Measurements from ENCODE around the gene CABLES1. TPM values are rescaled to one million over a fixed set of nuclear protein-coding genes. Genes with fewer than 3 reads are reported as not detected.
"Not testable (repeated sequence)": the region's sequence is repeated elsewhere in the genome, so short reads cannot be mapped to it uniquely, and the experiment has no call there.

The CABLES1 gene
- total and polyA plus RNA-seq, 2 experiments from 2014 or later, result 1.3 to 8.9 TPM

DNA sequence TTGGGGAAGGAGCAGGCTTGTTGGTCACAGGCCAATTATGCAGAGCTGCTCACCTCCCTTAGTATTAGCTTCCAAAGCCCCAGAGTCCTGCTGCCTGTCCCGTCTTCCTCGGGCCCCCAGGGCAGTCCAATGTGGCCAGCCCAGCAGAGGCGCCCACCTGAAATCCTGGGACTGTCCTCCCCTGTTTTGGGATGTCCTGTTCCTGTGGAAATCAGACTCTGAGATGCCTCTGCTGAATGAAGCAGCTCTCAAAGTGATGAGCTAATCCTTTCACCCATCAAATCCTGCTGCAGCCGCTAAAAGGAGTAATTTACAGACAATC is 105.3 kb downstream of the CABLES1 start:
- Histone ChIP-seq H3K4me1 (ENCODE audit: insufficient read depth) (peaks cover 19% of the 10 kb centered on the region), H3K4me2 (ENCODE audit: unreplicated experiment) (no peak overlapping the region), H4K20me1 (ENCODE audit: insufficient read depth) (no peaks in the 10 kb centered on the region), H3K27me3 (replicated peaks; ENCODE audit: insufficient read depth) (no peaks in the 10 kb centered on the region), H3K9me2 (ENCODE audit: insufficient read depth) (no peaks in the 10 kb centered on the region), H3K4me3 (no peak overlapping the region), H2AFZ (no peak overlapping the region), H3K9ac (no peak overlapping the region), H3K79me2 (ENCODE audit: insufficient read depth) (no peaks in the 10 kb centered on the region), H3K27ac (no peak overlapping the region), H3F3A (ENCODE audit: insufficient read depth) (peaks cover 14% of the 10 kb centered on the region), H3K36me3 (ENCODE audit: low read depth) (no peaks in the 10 kb centered on the region), H3K9me3 (ENCODE audit: low read depth) (no peaks in the 10 kb centered on the region)
- 90 to 91% methylated on average over 4 of the region's 4 CpGs for WGBS, 2 experiments (ENCODE audit: low coverage in 1 of 2, low lambda C conversion rate in 2 of 2, missing lambda C conversion rate in 2 of 2)
- no peak for TF ChIP-seq EZH2 (IDR thresholded peaks at IDR 0.05; ENCODE audit: insufficient read depth, poor library complexity, severe bottlenecking)
- TF ChIP-seq EZH2phosphoT487 (IDR thresholded peaks at IDR 0.05; ENCODE audit: insufficient read depth, low read depth), result no peak
- DNase-seq, result no peak
- in situ Hi-C loops (cut with MboI), result no loop called here

DNA sequence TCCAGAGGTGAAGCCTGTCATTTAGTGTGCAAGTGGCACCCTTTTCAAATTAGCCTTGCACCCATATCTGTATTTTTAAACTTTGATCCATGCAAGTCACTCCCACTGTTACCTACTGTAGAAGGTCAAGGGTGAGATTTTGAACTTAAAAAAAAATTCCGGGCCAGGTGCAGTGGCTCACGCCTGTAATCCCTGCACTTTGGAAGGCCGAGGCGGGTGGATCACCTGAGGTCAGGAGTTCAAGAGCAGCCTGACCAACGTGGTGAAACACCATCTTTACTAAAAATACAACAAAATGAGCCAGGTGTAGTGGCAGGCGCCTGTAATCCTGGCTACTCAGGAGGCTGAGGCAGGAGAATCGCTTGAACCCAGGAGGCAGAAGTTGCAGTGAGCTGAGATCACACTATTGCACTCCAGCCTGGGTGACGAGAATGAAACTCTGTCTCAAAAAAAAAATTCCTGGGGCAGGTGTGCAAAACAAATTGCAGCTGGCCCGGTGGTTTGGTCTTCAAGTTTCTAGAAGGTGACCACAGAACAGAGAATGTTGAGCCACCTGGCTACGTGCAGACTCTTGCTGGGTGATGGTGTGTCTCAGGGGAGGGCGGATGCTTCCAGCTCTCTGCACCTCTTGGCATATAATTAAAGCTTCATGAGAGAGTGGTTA is 106.7 kb downstream of the CABLES1 start:
- H3K27ac ChIP-seq; H3K79me2 ChIP-seq (ENCODE audit: insufficient read depth); DNase-seq; H3K9me2 ChIP-seq (ENCODE audit: insufficient read depth); H2AFZ ChIP-seq; H4K20me1 ChIP-seq (ENCODE audit: insufficient read depth); in situ Hi-C loops (cut with MboI); H3K36me3 ChIP-seq (ENCODE audit: low read depth); H3K9me3 ChIP-seq (ENCODE audit: low read depth); H3K9ac ChIP-seq; H3K27me3 ChIP-seq (replicated peaks; ENCODE audit: insufficient read depth); H3K4me3 ChIP-seq; H3K4me2 ChIP-seq (ENCODE audit: unreplicated experiment): not testable (repeated sequence)
- Histone ChIP-seq H3K4me1 (ENCODE audit: insufficient read depth) (peaks cover 19% of the 10 kb centered on the region), H3F3A (ENCODE audit: insufficient read depth) (peaks cover 14% of the 10 kb centered on the region)
- 90 to 93% methylated on average over 11 of the region's 11 CpGs for WGBS, 2 experiments (ENCODE audit: low coverage in 1 of 2, low lambda C conversion rate in 2 of 2, missing lambda C conversion rate in 2 of 2)

DNA sequence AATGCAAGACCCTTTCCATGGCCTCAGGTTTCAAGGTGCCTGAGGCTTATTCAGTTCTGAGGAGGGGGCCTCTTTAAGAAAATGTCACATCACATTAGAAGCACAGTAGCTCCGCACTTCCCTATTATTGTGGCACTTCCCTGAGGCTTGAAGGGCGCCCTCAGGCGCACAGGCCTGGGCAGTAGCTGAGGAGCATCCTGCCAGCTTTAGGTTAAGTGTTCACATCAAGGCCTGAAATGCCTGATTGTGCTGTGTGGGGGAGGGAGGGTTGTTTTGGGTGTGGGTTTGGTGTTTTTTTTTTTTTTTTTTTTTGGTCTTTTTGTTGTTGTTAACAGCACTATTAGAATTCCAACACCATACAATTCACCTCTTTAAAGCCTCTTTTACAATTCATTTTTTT is 107.9 kb downstream of the CABLES1 start:
- no peaks in the 10 kb centered on the region for H4K20me1 ChIP-seq (ENCODE audit: insufficient read depth)
- H3K4me1 ChIP-seq (ENCODE audit: insufficient read depth), result peaks cover 10% of the 10 kb centered on the region
- TF ChIP-seq EZH2 (IDR thresholded peaks at IDR 0.05; ENCODE audit: insufficient read depth, poor library complexity, severe bottlenecking), result no peak
- TF ChIP-seq EZH2phosphoT487 (IDR thresholded peaks at IDR 0.05; ENCODE audit: insufficient read depth, low read depth), result no peak
- H3K9me3 ChIP-seq (ENCODE audit: low read depth), result no peaks in the 10 kb centered on the region
- no peak overlapping the region for H3K4me3 ChIP-seq
- H3K36me3 ChIP-seq (ENCODE audit: low read depth), result no peaks in the 10 kb centered on the region
- H3K9me2 ChIP-seq (ENCODE audit: insufficient read depth), result no peaks in the 10 kb centered on the region
- in situ Hi-C loops (cut with MboI), result no loop called here
- H3F3A ChIP-seq (ENCODE audit: insufficient read depth), result peaks cover 11% of the 10 kb centered on the region
- WGBS, 2 experiments (ENCODE audit: low coverage in 1 of 2, low lambda C conversion rate in 2 of 2, missing lambda C conversion rate in 2 of 2), result 96 to 97% methylated on average over 3 of the region's 3 CpGs
- no peak overlapping the region for H3K9ac ChIP-seq
- no peak overlapping the region for H2AFZ ChIP-seq
- H3K27ac ChIP-seq, result no peak overlapping the region
- H3K79me2 ChIP-seq (ENCODE audit: insufficient read depth), result no peaks in the 10 kb centered on the region
- H3K4me2 ChIP-seq (ENCODE audit: unreplicated experiment), result no peak overlapping the region
- no peaks in the 10 kb centered on the region for H3K27me3 ChIP-seq (replicated peaks; ENCODE audit: insufficient read depth)
- DNase-seq, result no peak

DNA sequence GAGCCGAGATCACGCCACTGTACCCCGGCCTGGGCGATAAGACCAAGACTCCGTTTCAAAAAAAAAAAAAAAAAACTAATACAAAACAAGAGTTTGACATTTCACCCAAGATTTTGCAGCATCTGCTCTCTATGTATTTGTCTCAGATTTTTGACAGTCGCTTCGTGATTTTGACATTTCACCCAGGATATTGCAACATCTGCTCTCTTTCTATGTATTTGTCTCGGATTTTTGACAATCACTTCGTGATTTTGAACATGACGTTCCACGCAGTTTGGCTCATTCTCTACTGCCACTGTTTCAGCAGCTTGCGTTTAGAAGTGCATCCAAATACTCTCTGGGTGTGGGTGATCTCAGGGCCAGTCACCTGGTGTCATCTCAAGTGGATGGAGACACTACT is 108.5 kb downstream of the CABLES1 start:
- no peak overlapping the region for H3K9ac ChIP-seq
- in situ Hi-C loops (cut with MboI), result no loop called here
- no peaks in the 10 kb centered on the region for H3K36me3 ChIP-seq (ENCODE audit: low read depth)
- no peak for DNase-seq
- H3K27me3 ChIP-seq (replicated peaks; ENCODE audit: insufficient read depth), result no peaks in the 10 kb centered on the region
- no peak overlapping the region for H3K4me3 ChIP-seq
- H4K20me1 ChIP-seq (ENCODE audit: insufficient read depth), result no peaks in the 10 kb centered on the region
- no peaks in the 10 kb centered on the region for H3K79me2 ChIP-seq (ENCODE audit: insufficient read depth)
- no peak overlapping the region for H3K4me2 ChIP-seq (ENCODE audit: unreplicated experiment)
- no peak overlapping the region for H2AFZ ChIP-seq
- H3F3A ChIP-seq (ENCODE audit: insufficient read depth), result peaks cover 5% of the 10 kb centered on the region
- no peaks in the 10 kb centered on the region for H3K9me2 ChIP-seq (ENCODE audit: insufficient read depth)
- H3K27ac ChIP-seq, result no peak overlapping the region
- peaks cover 4% of the 10 kb centered on the region for H3K4me1 ChIP-seq (ENCODE audit: insufficient read depth)
- 95 to 96% methylated on average over 12 of the region's 12 CpGs for WGBS, 2 experiments (ENCODE audit: low coverage in 1 of 2, low lambda C conversion rate in 2 of 2, missing lambda C conversion rate in 2 of 2)
- TF ChIP-seq EZH2 (IDR thresholded peaks at IDR 0.05; ENCODE audit: insufficient read depth, poor library complexity, severe bottlenecking), result no peak
- no peak for TF ChIP-seq EZH2phosphoT487 (IDR thresholded peaks at IDR 0.05; ENCODE audit: insufficient read depth, low read depth)
- no peaks in the 10 kb centered on the region for H3K9me3 ChIP-seq (ENCODE audit: low read depth)

DNA sequence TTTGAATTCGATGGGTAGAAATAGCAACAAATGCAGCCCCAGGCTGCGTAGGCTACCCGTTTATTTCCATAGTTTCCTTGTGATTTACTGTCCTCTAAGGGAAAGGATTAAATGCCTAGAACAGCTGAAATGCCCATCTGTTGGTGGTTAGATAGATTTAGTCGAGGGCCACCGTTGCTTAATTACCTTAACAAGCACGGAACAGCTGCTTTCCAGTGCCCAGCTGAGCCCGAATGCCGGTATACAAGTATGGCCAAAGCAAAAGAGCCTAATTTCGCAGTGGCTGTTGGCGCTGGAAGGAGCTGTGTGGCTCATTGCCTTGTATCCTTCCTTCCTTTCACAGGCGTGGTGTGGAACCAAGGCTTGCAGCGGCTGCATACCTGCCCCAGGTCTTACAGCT is 109.1 kb downstream of the CABLES1 start:
- Histone ChIP-seq H3K4me3 (no peak overlapping the region), H3K27me3 (replicated peaks; ENCODE audit: insufficient read depth) (no peaks in the 10 kb centered on the region), H3K9me2 (ENCODE audit: insufficient read depth) (no peaks in the 10 kb centered on the region), H3K9ac (no peak overlapping the region), H3K36me3 (ENCODE audit: low read depth) (no peaks in the 10 kb centered on the region), H3K9me3 (ENCODE audit: low read depth) (no peaks in the 10 kb centered on the region), H3K4me2 (ENCODE audit: unreplicated experiment) (no peak overlapping the region), H3F3A (ENCODE audit: insufficient read depth) (no peaks in the 10 kb centered on the region; the same call in 1 of the 2 replicates), H3K27ac (no peak overlapping the region), H2AFZ (no peak overlapping the region), H3K4me1 (ENCODE audit: insufficient read depth) (no peaks in the 10 kb centered on the region), H3K79me2 (ENCODE audit: insufficient read depth) (no peaks in the 10 kb centered on the region), H4K20me1 (ENCODE audit: insufficient read depth) (no peaks in the 10 kb centered on the region)
- in situ Hi-C loops (cut with MboI), result no loop called here
- WGBS, 2 experiments (ENCODE audit: low coverage in 1 of 2, low lambda C conversion rate in 2 of 2, missing lambda C conversion rate in 2 of 2), result 83 to 86% methylated on average over 12 of the region's 12 CpGs
- no peak for TF ChIP-seq EZH2 (IDR thresholded peaks at IDR 0.05; ENCODE audit: insufficient read depth, poor library complexity, severe bottlenecking)
- TF ChIP-seq EZH2phosphoT487 (IDR thresholded peaks at IDR 0.05; ENCODE audit: insufficient read depth, low read depth), result no peak
- DNase-seq, result no peak

Data from GM23248 (cell line).